Kidney (tissue), 14 donors: Measurements from ENCODE around the gene PRLR. TPM values are rescaled to one million over a fixed set of nuclear protein-coding genes. Genes with fewer than 3 reads are reported as not detected.

Experiments
- DNase-seq, 5 donors: peaks; one replicate each; pipeline ENCODE4 v3.0.0-alpha.2; 2013 to 2020
- FAIRE-seq: peaks from 2 replicates; lab custom pipeline; 2012; peaks lifted over from hg19 to GRCh38; lab: Jason Lieb, UNC
- H3K27ac ChIP-seq, 2 donors: one replicate each; pipeline ENCODE4 v1.7.0; 2013; ENCODE audit warnings: low read depth in 2 of 2, low read length in 2 of 2, inconsistent platforms in 1 of 2
- H3K27me3 ChIP-seq: one replicate; pipeline ENCODE4 v1.7.1; 2013; ENCODE audit warnings: low read length, inconsistent platforms; ENCODE audit not compliant: control insufficient read depth, insufficient read depth
- H3K36me3 ChIP-seq, 3 donors: one replicate each; pipeline versions ENCODE4 v1.7.0 to v1.7.1; 2013; ENCODE audit warnings: low read length in 3 of 3, control low read depth in 1 of 3, inconsistent platforms in 1 of 3; ENCODE audit not compliant: insufficient read depth in 3 of 3, control insufficient read depth in 2 of 3
- H3K4me1 ChIP-seq, 3 donors: one replicate each; pipeline versions ENCODE4 v1.7.0 to v1.7.1; 2013; ENCODE audit warnings: low read length in 3 of 3, inconsistent platforms in 1 of 3, low read depth in 1 of 3; ENCODE audit not compliant: control insufficient read depth in 2 of 3, insufficient read depth in 2 of 3
- H3K4me3 ChIP-seq, 3 donors: one replicate each; pipeline versions ENCODE4 v1.7.0 to v1.8.1; 2013; ENCODE audit warnings: low read length in 3 of 3, control low read depth in 1 of 3, inconsistent platforms in 1 of 3
- H3K9ac ChIP-seq, 3 donors: one replicate each; pipeline versions ENCODE4 v1.7.0 to v1.7.1; 2013; ENCODE audit warnings: low read length in 3 of 3, control low read depth in 1 of 3, inconsistent platforms in 1 of 3
- H3K9me3 ChIP-seq, 3 donors: one replicate each; pipeline versions ENCODE4 v1.7.0 to v1.7.1; 2013; ENCODE audit warnings: low read length in 3 of 3, control low read depth in 1 of 3, inconsistent platforms in 1 of 3; ENCODE audit not compliant: control insufficient read depth in 2 of 3, insufficient read depth in 1 of 3
- CTCF ChIP-seq: IDR thresholded peaks from 3 replicates; pipeline ENCODE4 v1.5.1; 2012; ENCODE audit warnings: mild to moderate bottlenecking, moderate library complexity, borderline replicate concordance; ENCODE audit not compliant: insufficient read depth; ENCODE audit errors: extremely low read depth
- intact Hi-C: fragments of 100-400 bp; cut with DNase I; formaldehyde crosslinking; loops from one replicate; pipeline ENCODE4 v1.11.1; 2022
- polyA plus RNA-seq: library from polyadenylated mRNA; stranded (reverse); fragments of 350-450 nt; fragmentation: Illumina TruSeq; extraction: RNeasy Lipid Tissue Mini Kit (QIAGEN cat#74804); gene quantifications from one replicate; pipeline ENCODE4 v1.2.3, GENCODE V29; 2014; ENCODE audit warnings: low read depth, low replicate concordance; ENCODE audit not compliant: insufficient read depth
- total RNA-seq: library from RNA; stranded (reverse); fragmentation: NEBNext Ultra II Directional; extraction: Animal tissue kit (Norgen Biotek cat#: 25700); gene quantifications from one replicate; pipeline ENCODE4 v1.2.1, GENCODE V29; 2021
- donor health status: control.
- donor health status: control.
- donor health status: control.
- donor health status: control.
- donor health status: control.
- donor health status: DM: yes; HTN: yes; CAD: no.
- donor health status: Normal renal cell carcinoma (clear cell type).

Gene PRLR
- total and polyA plus RNA-seq, 2 donors from 2014 or later, result 6.3 to 9.3 TPM

GRCh38 chr5:35092703-35093102, 137.6 kb downstream of the PRLR start:
- no peaks in the 10 kb centered on the region for H3K27me3 ChIP-seq
- H3K4me1 ChIP-seq, result peaks cover 0 to 4% (median 0%) of the 10 kb centered on the region in 3 donors
- TF ChIP-seq CTCF, result no peak
- no peak overlapping the region for H3K4me3 ChIP-seq
- DNase-seq, result no peak
- no peak for FAIRE-seq
- no peaks in the 10 kb centered on the region for H3K9me3 ChIP-seq
- intact Hi-C loops, result no loop called here
- no peaks in the 10 kb centered on the region for H3K36me3 ChIP-seq
- no peak overlapping the region for H3K27ac ChIP-seq
- no peak overlapping the region for H3K9ac ChIP-seq

DNA sequence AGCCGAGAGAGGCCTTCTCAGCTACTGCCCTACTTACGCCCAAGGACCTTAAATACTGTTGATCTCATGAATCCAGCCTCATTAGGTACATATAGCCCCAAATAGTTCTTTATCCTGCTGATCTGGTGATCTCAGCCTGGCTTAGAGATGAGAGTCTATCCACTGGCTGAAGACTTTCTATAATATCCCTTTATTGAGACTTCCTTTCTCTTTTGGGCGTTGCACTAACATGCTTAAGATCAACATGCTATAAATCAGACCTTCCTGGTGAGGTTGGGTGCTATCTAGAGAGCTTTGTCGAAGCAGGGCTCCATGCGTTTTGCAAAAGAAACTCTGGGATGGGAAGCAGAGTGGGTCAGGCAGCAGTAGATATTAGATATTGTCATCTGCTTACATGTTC, 138.6 kb downstream of the PRLR start:
- H3K27ac ChIP-seq, result no peak overlapping the region
- H3K4me3 ChIP-seq, result no peak overlapping the region
- H3K36me3 ChIP-seq, result no peaks in the 10 kb centered on the region
- H3K9ac ChIP-seq, result no peak overlapping the region
- H3K4me1 ChIP-seq, result peaks cover 0 to 4% (median 0%) of the 10 kb centered on the region in 3 donors
- TF ChIP-seq CTCF, result no peak
- DNase-seq (no peak), FAIRE-seq (no peak)
- intact Hi-C loops, result no loop called here
- no peaks in the 10 kb centered on the region for H3K9me3 ChIP-seq
- H3K27me3 ChIP-seq, result no peaks in the 10 kb centered on the region

- no peaks in the 10 kb centered on the region for H3K9me3 ChIP-seq
- peak in 4 of 5 donors; percentile 54 to 80 (median 62) for DNase-seq
- peak; percentile 74 for TF ChIP-seq CTCF
- H3K27ac ChIP-seq, result no peak overlapping the region
- H3K36me3 ChIP-seq, result no peaks in the 10 kb centered on the region
- H3K4me3 ChIP-seq, result no peak overlapping the region
- H3K27me3 ChIP-seq, result no peaks in the 10 kb centered on the region
- FAIRE-seq, result peak; percentile 25
- intact Hi-C loops, result no loop called here
- H3K4me1 ChIP-seq, result no peaks in the 10 kb centered on the region
- no peak overlapping the region for H3K9ac ChIP-seq
These were observed 140.7 kb downstream of the PRLR start for GRCh38 chr5:35089334-35090314.
